ENCODE data around the gene SH3PXD2A.

The SH3PXD2A gene, protein sequence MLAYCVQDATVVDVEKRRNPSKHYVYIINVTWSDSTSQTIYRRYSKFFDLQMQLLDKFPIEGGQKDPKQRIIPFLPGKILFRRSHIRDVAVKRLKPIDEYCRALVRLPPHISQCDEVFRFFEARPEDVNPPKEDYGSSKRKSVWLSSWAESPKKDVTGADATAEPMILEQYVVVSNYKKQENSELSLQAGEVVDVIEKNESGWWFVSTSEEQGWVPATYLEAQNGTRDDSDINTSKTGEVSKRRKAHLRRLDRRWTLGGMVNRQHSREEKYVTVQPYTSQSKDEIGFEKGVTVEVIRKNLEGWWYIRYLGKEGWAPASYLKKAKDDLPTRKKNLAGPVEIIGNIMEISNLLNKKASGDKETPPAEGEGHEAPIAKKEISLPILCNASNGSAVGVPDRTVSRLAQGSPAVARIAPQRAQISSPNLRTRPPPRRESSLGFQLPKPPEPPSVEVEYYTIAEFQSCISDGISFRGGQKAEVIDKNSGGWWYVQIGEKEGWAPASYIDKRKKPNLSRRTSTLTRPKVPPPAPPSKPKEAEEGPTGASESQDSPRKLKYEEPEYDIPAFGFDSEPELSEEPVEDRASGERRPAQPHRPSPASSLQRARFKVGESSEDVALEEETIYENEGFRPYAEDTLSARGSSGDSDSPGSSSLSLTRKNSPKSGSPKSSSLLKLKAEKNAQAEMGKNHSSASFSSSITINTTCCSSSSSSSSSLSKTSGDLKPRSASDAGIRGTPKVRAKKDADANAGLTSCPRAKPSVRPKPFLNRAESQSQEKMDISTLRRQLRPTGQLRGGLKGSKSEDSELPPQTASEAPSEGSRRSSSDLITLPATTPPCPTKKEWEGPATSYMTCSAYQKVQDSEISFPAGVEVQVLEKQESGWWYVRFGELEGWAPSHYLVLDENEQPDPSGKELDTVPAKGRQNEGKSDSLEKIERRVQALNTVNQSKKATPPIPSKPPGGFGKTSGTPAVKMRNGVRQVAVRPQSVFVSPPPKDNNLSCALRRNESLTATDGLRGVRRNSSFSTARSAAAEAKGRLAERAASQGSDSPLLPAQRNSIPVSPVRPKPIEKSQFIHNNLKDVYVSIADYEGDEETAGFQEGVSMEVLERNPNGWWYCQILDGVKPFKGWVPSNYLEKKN

DNA sequence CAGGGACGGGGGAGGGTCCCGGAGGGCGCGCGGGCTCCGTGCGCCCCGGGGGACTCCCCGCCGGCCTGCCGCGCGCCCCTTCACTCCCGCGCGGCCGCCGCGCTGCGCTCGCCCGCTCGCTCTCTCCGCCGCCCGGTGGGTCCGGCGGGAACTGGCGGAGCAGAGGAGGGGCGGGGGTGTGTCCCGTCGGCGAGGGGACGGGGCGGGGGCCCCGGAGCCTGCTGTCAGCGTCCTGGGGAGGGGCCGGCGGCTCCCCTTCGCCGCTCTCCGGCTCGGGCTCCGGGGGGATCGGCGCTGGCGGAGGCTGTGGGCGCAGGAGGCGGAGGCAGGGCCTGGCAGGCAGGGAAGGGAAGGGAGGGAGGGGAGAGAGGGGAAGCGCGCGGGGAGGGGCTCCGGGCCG, at the start of gene SH3PXD2A:
Gene SH3PXD2A (minus strand): TSS at position 153 of the 400 bp plus-strand sequence. CDS start 310 bp downstream, outside the sequence.
- no peak for DNase-seq

DNA sequence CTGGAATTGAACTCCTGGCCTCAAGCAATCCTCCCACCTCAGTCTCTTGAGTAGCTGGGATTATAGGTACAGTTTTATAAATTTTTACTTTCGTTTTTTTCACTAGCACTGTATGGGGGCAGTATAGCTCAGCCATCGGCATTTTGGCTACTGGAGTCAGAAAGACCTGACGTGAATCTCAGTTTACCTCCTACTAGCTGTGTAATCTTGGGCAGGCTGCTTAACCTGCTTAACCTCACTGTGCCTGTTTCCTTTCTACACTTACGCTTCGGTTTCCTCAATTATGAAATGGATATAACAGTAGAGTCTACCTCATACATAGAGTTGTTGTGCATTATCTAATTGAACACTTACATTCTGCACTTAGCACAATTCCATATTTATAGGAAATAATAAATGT, 45.9 kb upstream of the SH3PXD2A start:
- no peak for DNase-seq

DNA sequence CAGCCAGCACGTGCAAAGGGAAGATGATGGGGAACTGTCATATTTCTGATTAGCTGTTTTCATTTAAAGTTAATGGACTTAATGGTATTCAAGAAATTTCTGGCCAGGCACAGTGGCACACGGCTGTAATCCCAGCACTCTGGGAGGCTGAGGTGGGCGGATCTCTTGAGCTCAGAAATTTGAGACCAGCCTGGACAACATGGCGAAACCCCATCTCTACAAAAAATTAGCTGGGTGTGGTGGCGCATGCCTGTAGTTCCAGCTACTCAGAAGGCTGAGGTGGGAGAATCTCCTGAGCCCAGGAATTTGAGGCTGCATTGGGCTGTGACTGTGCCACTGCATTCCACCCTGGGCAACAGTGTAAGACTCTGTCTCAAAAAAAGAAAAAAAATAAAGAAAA, 43.9 kb upstream of the SH3PXD2A start:
- DNase-seq: no peak

DNA sequence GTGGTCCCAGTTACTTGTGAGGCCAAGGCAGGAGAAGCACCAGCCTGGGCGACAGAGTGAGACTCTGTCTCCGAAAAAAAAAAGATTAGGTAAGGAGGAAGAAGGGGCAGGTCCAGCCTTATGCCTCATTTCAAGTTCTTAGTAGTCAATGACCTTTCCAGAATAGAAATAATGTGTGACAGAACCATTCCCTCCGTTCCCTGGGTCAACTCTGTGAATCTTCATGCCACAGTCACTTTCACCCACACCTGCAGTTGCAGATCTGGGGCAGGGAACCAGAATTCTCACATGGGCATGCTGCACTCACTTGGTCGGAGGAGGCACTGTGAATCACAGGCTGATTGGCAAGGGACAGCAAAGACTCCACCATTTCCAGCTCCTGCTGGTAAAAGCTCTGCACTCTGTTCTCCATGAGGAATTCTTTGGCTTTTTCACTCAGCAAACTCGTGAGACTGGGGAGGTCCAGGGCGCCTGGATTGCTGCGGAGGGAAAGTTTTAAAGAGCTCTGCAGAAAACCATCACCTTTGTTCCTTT, 41.9 kb upstream of the SH3PXD2A start:
- no peak for DNase-seq

DNA sequence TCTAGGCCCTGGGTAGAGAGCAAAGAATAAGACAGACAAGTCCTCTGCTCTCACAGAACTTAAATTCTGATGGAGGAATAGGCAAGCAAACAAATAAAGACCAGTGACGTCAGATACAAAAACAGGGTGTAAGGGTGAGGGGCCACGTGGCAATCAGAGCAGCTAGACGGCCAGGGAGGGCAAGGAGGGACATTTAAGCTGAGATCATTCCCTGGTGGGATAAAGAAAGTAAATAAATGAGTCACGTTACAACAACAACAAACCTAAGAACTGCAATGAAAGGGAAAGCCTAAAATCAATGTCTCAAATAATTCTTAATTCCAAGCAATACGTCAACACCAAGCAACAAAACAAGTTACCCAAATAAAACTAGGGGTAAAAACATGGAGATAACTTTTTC, 40.8 kb upstream of the SH3PXD2A start:
- no peak for DNase-seq

DNA sequence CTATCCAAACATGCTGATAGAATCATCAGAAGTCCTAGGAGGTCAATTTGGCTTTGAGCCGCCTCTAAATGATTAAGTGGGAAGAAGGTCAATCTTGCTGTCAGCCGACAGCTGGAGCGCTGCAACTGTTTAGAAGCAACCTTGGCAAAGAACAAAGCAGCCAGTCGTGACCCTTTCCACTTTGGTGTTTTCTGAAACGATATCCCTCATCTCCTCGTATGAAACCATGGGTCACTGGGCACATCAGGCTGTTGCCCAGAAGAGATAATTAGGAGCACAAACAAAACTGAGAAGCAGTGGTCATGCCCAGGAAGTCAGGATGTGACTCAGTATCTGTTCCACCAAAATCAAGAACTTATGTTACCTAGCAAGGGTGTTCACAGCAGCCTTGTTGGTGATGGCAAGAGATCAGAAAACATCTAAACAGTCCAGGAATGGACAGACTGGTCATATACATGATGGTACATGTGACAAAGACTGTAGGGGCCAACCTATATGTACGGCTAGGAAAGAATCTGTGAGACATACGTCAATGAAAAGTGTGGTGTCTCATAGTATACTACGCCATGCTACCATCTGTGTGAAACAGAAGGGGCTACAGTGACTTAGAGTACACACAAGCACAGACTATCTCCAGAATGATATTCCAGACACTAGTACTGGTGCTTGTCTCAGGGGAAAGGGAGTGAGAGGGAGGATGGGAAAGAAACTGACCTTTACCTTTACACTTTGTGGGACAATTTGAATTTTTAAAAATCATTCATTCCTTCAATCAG, 40.2 kb upstream of the SH3PXD2A start:
- peak; percentile 20 for DNase-seq

- no peak for DNase-seq
These were observed 39.1 kb upstream of the SH3PXD2A start for GRCh38 chr10:103894441-103894864.

DNA sequence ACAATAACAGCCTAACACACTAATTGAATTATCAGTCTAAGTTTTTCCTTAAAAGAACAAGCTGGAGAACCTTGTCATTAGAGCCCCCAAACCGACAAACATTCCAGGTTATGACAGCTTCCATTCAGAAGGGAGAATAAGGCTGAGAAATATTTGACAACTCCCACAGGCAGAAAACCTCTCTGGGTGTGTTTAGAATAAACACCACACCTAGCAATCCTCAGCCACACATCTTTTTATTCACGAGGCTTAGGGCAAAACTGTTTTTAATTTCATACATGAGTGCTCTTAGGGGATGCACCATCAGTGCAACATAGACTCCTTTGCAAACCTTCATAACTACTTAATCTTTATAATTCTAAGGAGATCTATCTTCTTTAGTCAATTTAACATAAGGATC, 38.4 kb upstream of the SH3PXD2A start:
- no peak for DNase-seq

- DNase-seq: no peak
These were observed 36.8 kb upstream of the SH3PXD2A start for GRCh38 chr10:103892181-103892580.

DNA sequence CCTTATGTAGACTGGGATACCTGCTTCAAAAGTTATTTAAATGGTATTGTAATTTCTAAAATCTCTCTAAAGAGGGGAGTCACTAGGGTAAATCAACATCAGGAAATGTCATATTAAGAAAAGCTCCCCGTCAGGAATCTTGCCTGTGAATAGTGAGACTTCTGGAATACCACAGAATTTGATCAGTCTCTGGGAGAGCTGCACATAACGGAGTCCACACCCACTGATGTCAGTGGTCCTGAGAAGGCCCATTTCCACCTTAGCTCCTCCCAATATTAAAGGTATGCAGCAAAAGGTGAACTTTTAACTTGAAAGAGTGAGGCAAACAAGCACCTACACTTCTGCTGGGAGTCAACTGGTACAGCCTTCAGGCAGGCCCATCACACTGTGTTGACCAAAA, 35.3 kb upstream of the SH3PXD2A start:
- no peak for DNase-seq

DNA sequence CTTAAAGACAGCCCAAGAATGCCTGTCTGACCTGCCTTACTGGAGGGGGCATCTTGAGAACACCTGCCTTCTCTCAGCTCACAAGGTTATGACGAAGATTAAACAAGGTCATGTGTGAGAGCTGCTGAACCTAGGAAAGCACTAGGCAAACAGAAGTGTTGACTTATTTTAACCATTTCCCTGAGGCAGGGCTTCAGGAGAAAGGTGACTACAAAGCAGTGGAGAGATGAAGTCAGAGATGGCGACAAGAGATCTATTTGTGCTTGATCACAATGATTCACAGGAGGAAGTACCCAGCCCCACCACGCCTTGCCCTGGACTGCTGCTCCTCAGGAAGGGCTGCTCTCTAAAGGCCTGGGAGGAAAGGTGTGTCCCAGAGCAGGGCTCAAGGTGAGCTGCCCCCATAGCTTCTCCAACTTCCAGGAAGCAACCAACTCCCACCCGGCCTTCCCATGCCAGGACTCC, 34.9 kb upstream of the SH3PXD2A start:
- no peak for DNase-seq

- DNase-seq: no peak
These were observed 33.8 kb upstream of the SH3PXD2A start for GRCh38 chr10:103889121-103889720.

DNA sequence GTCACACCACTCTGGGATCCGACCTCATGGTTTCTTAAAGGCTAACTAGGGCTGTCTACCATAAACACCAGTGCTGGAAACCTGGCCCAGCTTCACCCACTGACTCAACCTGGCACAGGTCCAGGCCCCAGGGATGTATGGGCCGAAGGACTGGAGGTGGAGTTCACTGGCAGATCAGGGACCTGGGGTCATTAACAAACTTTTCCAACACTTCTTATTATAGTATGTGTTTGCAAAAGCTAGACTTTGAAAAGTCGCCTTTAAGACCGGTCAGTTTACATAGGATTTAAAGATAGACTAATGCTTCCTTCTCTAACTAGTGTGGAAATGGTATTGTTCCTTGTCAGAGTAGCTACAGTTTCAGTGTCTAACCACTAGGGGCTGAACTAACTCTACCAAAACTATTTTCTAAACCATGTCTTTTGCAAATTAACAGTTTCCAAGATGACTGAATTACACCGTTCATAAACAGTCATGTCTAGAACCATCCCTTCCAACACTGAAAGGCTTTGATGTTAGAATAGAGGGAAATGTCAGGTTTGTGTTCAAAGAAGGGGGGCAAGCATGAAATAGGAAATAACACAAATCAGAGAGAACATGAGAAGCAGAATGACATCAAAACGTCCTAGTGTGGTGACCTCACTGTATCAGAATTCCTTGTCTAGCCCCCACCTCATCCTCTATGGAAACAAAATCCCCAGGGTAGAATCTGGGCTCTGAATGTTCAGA, 32.9 kb upstream of the SH3PXD2A start:
- peak; percentile 41 for DNase-seq

- no peak for DNase-seq
These were observed 30.2 kb upstream of the SH3PXD2A start for GRCh38 chr10:103885617-103886016.

DNA sequence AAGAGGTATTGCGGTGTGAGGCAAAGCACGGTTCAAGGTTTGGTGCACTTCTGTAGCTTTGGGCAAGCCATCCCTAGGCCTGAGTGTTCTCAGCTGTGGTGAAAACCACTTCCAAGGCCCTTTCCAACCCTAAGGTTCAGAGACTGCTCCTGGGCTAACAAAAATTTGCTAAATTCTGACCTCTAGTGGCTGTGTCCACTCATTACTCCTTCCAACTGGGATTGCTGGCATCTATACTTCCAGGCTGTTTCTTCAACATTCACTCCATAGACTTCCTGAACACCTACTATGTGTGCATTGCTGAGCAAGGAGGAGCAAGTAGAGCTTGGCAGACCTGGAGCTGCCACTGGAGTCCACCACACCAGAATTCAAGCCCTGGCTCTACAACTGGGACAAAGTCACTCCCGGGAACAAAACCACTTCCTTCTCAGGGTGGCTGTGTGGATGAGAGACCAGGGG, 29.3 kb upstream of the SH3PXD2A start:
- peak; percentile 35 for DNase-seq

- DNase-seq: no peak
These were observed 27.1 kb upstream of the SH3PXD2A start for GRCh38 chr10:103882285-103883007.

GRCh38 chr10:103881416-103882284, 26.3 kb upstream of the SH3PXD2A start:
- DNase-seq: no peak

DNA sequence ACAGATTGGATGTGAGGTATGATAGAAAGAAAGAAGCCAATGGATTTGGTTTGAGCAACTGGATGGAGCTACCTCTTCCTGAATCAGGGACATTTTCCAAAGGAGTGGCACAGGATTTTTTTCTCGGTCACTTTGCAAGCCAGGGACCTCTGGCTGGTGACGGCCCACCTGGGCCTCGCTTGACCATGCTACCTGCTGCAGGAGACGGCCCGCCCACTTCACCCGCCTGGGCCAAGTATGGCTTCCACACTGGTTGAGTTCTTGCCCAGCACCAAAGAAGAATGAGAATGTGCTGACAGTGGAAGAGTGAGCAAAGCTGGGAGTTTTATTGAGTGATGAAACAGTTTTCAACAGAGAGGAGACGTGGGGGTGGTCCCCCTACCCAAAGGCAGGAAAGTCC, 24.5 kb upstream of the SH3PXD2A start:
- no peak for DNase-seq

GRCh38 chr10:103879409-103879808, 24.0 kb upstream of the SH3PXD2A start:
- no peak for DNase-seq
